GM21360 (cell line): Measurements from ENCODE around the gene ECHDC1.
"Not testable (repeated sequence)": the region's sequence is repeated elsewhere in the genome, so short reads cannot be mapped to it uniquely, and the experiment has no call there.

Experiments
- ATAC-seq: cut with Tn5 transposase; IDR thresholded peaks from one replicate; pipeline ENCODE4 v1.9.1; 2021; ENCODE audit warnings: mild to moderate bottlenecking, moderate library complexity; ENCODE audit not compliant: unreplicated experiment

The ECHDC1 gene

GRCh38 chr6:127342946-127343808 is at the start of gene ECHDC1:
ECHDC1 (minus strand) TSS chr6:127343609; CDS start chr6:127331028, 12,581 bp downstream.
- ATAC-seq, result peak; percentile 55

- ATAC-seq, result no peak
These were observed 48.9 kb upstream of the ECHDC1 start for GRCh38 chr6:127392301-127392700.

GRCh38 chr6:127391094-127391953 is 47.9 kb upstream of the ECHDC1 start:
- ATAC-seq, result no peak

DNA sequence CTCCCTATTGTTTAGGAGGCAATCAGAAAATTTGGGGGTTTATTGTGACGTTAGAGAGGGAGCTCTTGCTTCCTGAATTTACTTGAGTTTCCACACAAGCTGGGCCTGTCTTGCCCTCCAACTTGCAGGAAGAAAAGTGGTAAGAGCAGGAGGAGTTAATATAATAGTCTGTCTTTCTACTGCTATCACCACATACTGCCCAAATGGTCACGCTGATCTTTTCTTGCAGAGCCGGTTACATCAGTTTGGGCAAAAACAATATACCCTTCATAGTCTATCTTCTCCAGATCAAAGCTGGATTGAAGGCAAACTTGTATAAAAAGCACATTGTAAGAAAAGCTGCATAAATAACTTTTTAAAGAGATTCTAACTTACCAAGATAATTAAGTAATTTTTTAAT is 46.3 kb upstream of the ECHDC1 start:
- ATAC-seq, result no peak

- ATAC-seq, result no peak
These were observed 42.4 kb upstream of the ECHDC1 start for GRCh38 chr6:127385668-127386430.

GRCh38 chr6:127384848-127385247 is 41.4 kb upstream of the ECHDC1 start:
- not testable (repeated sequence) for ATAC-seq

DNA sequence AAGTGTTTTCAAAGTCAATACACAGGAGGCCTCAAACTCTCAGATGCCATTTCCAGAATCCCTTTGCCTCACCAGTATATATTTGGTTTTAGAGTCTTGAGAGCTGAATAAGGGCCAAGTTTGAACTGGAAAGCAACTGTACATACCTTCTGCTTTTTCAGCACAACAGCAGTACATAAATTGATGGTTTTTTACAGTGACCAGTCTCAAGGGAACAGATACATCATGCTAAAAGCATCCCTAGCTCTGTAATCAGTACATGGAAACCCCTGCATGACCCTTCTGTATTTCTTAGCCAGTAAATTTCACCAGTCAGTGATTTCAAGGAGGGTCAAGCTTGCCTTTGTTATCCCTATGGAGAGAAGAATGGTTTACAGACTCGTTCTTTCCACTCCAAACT is 40.6 kb upstream of the ECHDC1 start:
- no peak for ATAC-seq

DNA sequence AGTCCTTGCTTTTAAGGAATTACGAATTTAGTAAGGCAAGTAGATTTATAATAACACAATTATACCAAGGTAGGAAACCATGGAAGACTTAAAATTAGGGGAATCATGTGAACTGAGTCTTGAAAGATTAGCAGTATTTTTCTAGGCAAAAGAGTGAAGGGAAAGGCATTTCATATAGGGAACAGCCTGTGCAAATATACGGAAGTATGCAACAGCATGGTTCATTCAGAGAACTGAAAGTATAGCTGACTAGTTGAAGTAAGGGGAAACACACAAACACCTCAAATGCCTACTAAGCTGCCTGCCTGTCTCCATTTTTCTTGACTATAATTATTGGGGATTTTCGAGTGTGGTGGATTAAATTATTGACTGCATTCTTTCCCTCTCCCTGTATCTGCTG is 39.0 kb upstream of the ECHDC1 start:
- ATAC-seq, result no peak

GRCh38 chr6:127381384-127381783 is 38.0 kb upstream of the ECHDC1 start:
- ATAC-seq, result no peak

- no peak for ATAC-seq
These were observed 33.3 kb upstream of the ECHDC1 start for GRCh38 chr6:127376685-127377084.

DNA sequence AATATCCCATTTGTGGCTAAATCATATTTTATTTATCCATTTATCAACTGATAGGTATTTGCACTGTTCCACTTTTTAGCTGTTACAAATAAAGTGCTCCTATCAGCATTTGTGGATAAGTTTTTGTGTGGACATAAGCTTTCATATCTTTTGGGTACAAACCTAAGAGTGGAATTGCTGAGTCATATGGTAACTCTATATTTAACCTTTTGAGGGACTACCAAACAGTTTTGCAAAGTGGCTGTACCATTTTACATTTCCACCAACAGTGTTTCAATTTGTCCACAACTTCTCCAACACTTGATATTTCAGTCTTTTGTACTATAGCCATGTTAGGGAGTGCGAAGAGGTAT is 23.6 kb upstream of the ECHDC1 start:
- no peak for ATAC-seq

DNA sequence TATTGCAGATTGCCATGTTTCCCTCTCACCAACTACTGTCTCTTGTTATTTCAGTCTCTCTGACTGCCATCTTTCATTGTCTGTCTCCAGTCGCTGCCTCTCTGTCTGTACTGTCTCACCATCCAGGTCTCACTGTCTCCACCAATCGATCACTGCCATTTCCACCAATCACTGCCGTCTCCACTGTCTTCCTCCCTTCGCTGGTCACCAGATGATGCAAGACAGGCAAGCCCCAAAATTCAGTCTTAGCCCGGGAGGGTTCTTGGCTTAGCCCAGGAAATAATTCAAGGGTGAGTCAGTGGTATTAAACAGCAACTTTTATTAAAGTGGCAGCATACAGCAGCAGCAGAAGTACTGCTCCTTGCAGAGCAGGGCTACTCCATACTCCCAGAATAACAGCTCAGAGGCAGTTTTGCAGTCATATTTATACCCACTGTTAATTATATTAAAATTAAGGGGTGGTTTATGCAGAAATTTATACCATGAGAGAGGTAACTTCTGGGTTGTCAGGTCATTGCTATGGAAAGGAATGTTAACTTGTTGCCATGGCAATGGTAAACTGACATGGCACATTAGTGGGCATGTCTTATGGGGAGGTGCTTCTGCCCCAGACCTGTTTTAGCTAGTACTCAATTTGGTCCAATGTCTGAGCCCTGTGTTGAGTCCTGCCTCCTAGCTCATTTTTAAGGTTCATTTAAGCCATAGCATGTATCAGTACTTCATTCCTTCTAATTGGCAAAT is 23.0 kb upstream of the ECHDC1 start:
- ATAC-seq, result no peak

DNA sequence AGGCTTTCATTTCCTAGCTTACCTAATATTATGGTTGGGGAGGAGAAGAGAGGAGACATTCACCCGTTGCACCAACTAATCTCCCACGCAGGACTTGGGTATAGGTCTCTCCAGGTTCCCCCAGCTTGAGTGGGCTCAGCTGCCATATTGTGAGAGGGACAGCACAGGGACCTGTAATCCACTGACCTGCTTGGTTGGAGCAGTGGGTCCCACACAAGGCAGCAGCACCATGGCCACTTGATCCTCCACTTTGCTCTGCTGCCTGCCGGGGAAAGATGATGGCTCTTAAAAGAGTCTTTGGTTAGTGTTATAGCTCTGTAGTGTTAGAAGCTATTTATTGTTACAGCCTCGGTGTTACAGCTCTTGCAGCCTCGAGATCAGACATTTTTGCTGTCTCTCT is 22.5 kb upstream of the ECHDC1 start:
- ATAC-seq, result no peak

DNA sequence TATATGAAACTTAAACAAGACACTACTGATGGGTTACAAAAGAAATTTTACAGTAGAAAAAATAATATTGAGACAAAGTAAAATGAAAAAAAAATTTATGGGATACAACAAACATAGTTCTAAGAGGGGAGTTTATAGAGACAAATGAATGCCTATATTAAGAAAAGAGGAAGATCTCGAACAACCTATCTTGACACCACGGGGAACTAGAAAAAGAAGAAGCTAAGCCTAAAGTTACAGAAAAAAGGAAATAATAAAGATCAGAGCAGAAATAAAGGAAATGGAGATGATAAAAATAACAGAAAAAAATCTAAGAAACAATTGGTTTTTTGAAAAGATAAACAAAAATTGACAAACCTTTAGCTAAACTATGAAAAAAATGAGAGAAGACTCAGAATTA is 9.1 kb upstream of the ECHDC1 start:
- ATAC-seq, result no peak

- ATAC-seq, result no peak
These were observed 6.6 kb upstream of the ECHDC1 start for GRCh38 chr6:127349980-127350379.

- ATAC-seq, result no peak
These were observed 4.7 kb upstream of the ECHDC1 start for GRCh38 chr6:127348028-127348661.

DNA sequence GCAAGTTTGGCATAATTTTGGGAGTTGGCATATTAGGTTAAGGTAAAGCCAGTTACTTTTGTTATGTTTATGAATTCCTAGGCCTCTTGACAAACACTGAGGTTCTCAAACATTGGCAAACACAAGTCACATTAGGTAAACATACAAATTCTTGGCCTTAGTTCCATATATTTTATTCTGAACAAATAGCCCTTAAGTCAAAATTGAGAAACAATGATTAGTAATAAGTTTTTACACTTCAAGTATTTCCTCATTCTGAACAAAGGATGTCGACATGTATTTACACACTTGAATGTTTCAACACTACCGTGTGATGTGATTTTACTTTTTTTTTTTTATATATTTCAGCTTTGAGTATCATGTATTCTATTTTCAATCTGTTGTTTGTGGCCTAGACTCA is 3.8 kb upstream of the ECHDC1 start:
- ATAC-seq, result no peak

DNA sequence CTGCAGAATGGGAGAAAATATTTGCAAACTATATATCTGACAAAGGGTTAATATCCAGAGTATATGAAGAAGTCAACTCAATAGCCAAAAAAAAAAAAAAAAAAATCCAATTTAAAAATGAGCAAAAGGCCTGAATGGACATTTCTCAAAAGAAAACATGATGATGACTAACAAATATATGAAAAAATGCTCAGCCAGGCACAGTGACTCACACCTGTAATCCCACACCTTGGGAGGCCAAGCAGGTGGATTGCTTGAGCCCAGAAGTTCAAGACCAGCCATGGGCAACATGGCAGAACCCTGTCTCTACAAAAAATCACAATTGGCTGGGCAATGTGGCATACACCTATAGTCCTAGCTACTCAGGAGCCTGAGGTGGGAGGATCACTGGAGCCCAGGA is 2.1 kb upstream of the ECHDC1 start:
- no peak for ATAC-seq

- ATAC-seq, result no peak
These were observed 625 bp upstream of the ECHDC1 start for GRCh38 chr6:127343809-127344659.
